ENCODE results near the gene NRG2.

GRCh38 chr5:139980765-139981164 lies 62.3 kb downstream of the NRG2 start:
- TF ChIP-seq RAD21 (IDR thresholded peaks at IDR 0.05; ENCODE audit: low read depth) = no peak
- TF ChIP-seq ATF3 (IDR thresholded peaks at IDR 0.05) = no peak
- no peak for TF ChIP-seq POLR2AphosphoS5 (IDR thresholded peaks at IDR 0.05; ENCODE audit: low read depth, low read length)
- TF ChIP-seq CTCF (IDR thresholded peaks at IDR 0.05 in 2 of 3, conservative IDR thresholded peaks at IDR 0.05 in 1 of 3; ENCODE audit: borderline replicate concordance in 1 of 3, insufficient read depth in 1 of 3, low read depth in 2 of 3, low read length in 2 of 3) = no peak
- no peak for TF ChIP-seq SIN3A (IDR thresholded peaks at IDR 0.05; ENCODE audit: low read depth)
- TF ChIP-seq SRF (IDR thresholded peaks at IDR 0.05; ENCODE audit: low read depth) = no peak
- TF ChIP-seq EZH2phosphoT487 (IDR thresholded peaks at IDR 0.05; ENCODE audit: borderline replicate concordance) = no peak
- TF ChIP-seq TCF7L2 (IDR thresholded peaks at IDR 0.05; ENCODE audit: borderline replicate concordance, extremely low read depth, insufficient read depth, insufficient read length) = no peak
- TF ChIP-seq POLR2A (IDR thresholded peaks at IDR 0.05; ENCODE audit: borderline replicate concordance, extremely low read depth, insufficient read depth, insufficient read length) = no peak
